ENCODE results near the gene ERCC3.

DNA sequence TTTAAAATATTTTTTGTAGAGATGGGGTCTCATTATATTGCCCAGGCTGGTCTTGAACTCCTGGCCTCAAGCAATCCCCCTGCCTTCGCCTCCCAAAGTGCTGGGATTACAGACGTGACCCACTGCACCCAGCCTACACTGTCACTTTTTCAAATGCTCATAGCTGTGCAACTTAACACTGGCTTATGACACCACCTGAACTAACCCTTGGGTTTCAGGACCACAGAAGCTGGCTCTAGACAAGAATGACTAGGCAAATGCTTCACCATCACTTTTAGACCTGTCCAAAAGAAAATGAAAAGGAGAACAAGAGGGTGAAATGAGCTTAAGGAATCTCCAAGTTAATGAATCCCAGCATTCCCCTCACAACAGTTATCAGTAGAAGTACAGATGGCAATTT is 13.3 kb downstream of the ERCC3 start:
- TF ChIP-seq POLR2A (IDR thresholded peaks at IDR 0.05; ENCODE audit: low read depth, low read length) (no peak), CTCF (IDR thresholded peaks at IDR 0.05; ENCODE audit: extremely low read depth in 1 of 2, insufficient read depth in 1 of 2, low read depth in 1 of 2, low read length in 2 of 2) (no peak), MYC (IDR thresholded peaks at IDR 0.05; ENCODE audit: low read depth, low read length) (no peak), POLR2AphosphoS5 (IDR thresholded peaks at IDR 0.05; ENCODE audit: insufficient read depth, low read depth, low read length) (no peak), EZH2 (IDR thresholded peaks at IDR 0.05; ENCODE audit: borderline replicate concordance, low read depth, low read length, severe bottlenecking) (no peak), JUN (IDR thresholded peaks at IDR 0.05; ENCODE audit: borderline replicate concordance, insufficient read depth, insufficient read length, low read depth) (no peak)
- TF ChIP-seq, protein P1, sequence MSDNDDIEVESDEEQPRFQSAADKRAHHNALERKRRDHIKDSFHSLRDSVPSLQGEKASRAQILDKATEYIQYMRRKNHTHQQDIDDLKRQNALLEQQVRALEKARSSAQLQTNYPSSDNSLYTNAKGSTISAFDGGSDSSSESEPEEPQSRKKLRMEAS (IDR thresholded peaks at IDR 0.05; ENCODE audit: insufficient read depth, insufficient read length) = no peak
